ENCODE measurements around the gene AGBL5. TPM values are rescaled to one million over a fixed set of nuclear protein-coding genes. Genes with fewer than 3 reads are reported as not detected.

AGBL5 gene
- total RNA-seq, 1 donor from 2014 or later: 9.9 TPM

DNA sequence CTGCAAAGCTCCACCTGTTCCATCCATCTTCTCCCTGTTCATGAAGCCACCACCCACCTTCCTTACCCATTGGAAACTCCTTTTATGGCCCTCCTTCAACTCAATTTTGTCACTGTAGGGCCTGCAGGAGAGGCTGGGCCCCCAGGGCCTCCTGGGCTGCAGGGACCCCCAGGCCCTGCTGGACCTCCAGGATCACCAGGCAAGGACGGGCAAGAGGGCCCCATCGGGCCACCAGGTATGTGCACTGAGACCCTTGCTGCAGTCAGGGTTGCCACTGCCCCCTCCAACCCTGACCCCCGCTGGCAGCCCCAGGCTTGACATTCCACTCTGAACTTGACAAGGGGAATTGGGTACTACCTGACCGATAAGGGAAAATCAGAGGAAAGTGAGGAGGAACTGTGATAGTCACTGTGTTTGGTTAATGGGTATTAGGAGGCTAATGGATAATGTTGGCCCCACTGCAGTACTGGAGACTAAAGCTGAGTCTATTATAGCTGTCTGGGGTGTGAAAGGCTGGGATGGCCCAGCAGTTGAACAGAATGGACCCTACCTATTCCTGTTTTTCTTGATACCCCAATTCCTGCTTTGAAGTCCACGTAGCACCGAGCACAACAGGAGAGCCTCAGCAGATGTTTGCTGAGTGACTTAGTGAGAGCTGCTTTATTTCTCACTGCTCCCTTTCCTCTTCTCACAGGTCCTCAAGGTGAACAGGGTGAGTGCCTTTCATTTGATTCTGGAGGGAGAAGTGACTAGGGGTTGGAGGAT is 33.0 kb downstream of the AGBL5 start:
- ATAC-seq (no peak), DNase-seq (ENCODE audit: missing footprints) (no peak)
- intact Hi-C loops (cut with DNase I): loop anchor here (5.0 kb wide), 1 partner anchor 52 kb away; the partner anchor contains the start of gene TMEM214

DNA sequence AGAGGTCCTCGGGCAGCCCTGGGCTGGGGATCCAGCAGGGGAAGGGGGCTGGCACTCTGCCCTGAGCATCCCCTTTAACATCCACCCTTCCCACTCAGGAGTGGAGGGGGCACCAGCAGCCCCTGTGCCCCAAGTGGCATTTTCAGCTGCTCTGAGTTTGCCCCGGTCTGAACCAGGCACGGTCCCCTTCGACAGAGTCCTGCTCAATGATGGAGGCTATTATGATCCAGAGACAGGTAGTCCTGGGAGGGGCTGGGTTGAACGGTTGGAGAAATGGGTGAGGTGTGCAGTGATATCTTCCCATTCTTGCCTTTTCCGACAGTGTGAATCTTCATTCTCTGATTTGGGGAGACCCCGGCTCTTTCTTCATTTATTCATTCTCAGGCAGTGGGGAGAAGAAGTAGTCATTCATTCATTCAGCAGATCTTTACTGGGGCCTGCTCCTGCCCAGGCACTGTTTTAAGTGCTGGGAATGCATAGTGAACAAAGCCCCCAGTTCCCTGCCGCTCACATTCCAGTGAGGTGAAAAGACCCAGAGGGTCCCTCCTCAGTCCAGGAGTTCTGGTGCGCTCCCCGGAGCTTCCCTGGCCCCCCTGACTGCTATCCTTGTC is 33.7 kb downstream of the AGBL5 start:
- DNase-seq (ENCODE audit: missing footprints) (no peak), ATAC-seq (no peak)
- intact Hi-C loops (cut with DNase I): loop anchor here (5.0 kb wide), 1 partner anchor 53 kb away; the partner anchor contains the start of gene TMEM214

DNA sequence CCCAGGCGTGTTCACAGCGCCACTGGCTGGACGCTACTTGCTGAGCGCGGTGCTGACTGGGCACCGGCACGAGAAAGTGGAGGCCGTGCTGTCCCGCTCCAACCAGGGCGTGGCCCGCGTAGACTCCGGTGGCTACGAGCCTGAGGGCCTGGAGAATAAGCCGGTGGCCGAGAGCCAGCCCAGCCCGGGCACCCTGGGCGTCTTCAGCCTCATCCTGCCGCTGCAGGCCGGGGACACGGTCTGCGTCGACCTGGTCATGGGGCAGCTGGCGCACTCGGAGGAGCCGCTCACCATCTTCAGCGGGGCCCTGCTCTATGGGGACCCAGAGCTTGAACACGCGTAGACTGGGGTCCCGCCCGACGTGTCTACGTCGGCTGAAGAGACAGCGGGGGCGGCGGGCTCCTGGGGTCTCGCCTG is 34.2 kb downstream of the AGBL5 start:
- DNase-seq (ENCODE audit: missing footprints) (peak; percentile 92), ATAC-seq (peak; percentile 62)
- intact Hi-C loops (cut with DNase I): loop anchor here (1.0 to 5.0 kb wide), 3 partner anchors 34 to 125 kb away; partner anchors contain the start of genes AGBL5 and TMEM214

DNA sequence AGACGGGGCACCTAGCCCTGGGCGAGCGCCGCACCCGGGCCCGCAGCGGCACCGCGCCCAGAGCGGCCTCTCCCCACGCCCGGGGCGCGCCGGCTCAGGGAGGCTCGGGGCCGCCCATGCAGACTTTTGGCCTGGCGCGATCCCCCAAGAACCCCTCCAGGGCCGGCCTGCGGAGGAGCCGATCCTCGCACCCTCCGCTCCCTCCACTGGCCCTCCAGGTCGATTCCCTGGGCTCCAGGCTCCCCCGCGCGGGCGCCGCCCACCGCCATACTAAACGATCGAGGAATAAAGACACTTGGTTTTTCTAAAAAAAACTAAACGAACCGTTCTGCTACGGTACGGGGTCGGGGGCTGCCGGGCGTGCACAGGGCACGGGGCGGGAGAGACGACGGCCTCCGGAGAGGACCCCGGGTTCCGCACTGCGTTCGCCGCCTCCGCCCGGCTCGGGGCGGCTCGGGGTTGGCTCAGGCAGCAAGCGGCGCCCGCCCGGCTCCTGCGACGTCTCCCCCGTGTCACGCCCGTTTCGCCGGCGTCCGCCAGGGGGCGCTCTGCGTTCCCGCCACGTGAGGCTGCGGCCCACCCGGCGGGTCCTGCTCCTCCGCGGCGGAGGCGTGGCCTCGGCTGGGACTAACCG is 34.7 kb downstream of the AGBL5 start:
- DNase-seq (ENCODE audit: missing footprints) (peak; percentile 98), ATAC-seq (peak; percentile 93)
- intact Hi-C loops (cut with DNase I): loop anchor here (1.0 to 5.0 kb wide), 3 partner anchors 35 to 125 kb away; partner anchors contain the start of genes AGBL5 and TMEM214

DNA sequence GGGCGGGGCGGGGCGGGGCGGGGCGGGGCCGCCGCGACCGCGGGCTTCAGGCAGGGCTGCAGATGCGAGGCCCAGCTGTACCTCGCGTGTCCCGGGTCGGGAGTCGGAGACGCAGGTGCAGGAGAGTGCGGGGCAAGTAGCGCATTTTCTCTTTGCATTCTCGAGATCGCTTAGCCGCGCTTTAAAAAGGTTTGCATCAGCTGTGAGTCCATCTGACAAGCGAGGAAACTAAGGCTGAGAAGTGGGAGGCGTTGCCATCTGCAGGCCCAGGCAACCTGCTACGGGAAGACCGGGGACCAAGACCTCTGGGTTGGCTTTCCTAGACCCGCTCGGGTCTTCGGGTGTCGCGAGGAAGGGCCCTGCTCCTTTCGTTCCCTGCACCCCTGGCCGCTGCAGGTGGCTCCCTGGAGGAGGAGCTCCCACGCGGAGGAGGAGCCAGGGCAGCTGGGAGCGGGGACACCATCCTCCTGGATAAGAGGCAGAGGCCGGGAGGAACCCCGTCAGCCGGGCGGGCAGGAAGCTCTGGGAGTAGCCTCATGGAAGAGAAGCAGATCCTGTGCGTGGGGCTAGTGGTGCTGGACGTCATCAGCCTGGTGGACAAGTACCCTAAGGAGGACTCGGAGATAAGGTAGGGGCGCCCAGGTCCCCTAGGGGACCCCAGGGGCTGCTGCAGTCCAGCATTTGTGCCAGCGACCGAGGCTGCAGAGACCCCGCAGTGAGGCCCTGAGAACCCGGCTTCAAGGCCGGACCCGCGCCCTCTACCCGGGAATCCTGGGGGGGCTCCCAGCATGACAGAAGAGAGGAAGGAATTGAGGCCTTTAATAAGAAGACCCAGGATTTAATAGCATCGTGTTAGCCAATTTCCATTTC is 35.5 kb downstream of the AGBL5 start, which contains the start of gene KHK:
KHK (plus strand) TSS at position 49 of the 870 bp plus-strand sequence; CDS start at position 537, 488 bp downstream.
- DNase-seq (ENCODE audit: missing footprints) (no peak), ATAC-seq (no peak)
- intact Hi-C loops (cut with DNase I): loop anchor here (1.0 to 5.0 kb wide), 3 partner anchors 36 to 126 kb away; partner anchors contain the start of genes AGBL5 and TMEM214

DNA sequence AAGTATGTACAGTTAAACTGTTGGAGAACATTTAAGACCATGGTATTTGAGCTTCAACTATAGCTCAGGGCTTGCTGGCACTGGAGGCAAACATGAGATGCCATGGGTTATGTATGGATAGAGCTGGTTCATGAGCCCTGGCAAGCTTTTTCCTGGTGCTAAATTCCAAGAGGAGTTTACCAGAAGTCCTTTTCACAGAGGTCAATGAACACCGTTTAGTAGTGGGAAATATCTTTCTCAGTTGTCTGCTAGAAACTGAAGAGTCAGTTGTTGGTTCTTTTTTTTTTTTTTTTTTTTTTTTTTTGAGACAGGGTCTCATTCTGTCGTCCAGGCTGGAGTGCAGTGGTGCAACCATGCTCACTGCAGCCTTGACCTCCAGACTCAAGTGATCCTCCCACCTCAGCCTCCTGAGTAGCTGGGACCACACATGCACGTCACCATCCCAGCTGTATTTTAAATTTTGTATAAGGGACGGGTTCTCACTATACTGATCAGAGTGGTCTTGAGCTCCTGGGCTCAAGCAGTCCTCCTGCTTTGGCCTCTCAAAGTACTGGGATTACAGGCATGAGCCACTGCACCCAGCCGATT is 36.4 kb downstream of the AGBL5 start:
- intact Hi-C loops (cut with DNase I): loop anchor here (2.0 to 5.0 kb wide), 2 partner anchors 56 to 127 kb away; partner anchors contain the start of gene TMEM214
- ATAC-seq (no peak), DNase-seq (ENCODE audit: missing footprints) (no peak)

DNA sequence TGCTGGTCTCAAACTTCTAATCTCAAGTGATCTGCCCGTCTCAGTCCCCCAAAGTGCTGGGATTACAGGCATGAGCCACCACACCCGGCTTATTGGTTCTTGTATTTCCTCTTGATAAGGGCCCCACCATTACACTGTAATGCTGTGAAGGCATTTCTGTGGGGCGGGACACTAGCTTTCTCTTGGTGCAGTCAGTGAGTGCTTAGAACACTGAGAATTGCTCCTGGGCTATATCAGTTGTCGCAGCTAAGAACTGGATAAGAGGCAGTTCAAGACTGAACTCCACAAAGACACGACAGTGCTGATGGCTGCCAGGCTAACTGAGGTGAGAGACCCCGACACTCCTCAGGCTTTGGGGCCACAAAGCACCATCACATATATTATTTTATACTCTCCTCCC is 37.2 kb downstream of the AGBL5 start:
- DNase-seq (ENCODE audit: missing footprints) (no peak), ATAC-seq (no peak)
- intact Hi-C loops (cut with DNase I): loop anchor here (5.0 kb wide), 1 partner anchor 56 kb away; the partner anchor contains the start of gene TMEM214

DNA sequence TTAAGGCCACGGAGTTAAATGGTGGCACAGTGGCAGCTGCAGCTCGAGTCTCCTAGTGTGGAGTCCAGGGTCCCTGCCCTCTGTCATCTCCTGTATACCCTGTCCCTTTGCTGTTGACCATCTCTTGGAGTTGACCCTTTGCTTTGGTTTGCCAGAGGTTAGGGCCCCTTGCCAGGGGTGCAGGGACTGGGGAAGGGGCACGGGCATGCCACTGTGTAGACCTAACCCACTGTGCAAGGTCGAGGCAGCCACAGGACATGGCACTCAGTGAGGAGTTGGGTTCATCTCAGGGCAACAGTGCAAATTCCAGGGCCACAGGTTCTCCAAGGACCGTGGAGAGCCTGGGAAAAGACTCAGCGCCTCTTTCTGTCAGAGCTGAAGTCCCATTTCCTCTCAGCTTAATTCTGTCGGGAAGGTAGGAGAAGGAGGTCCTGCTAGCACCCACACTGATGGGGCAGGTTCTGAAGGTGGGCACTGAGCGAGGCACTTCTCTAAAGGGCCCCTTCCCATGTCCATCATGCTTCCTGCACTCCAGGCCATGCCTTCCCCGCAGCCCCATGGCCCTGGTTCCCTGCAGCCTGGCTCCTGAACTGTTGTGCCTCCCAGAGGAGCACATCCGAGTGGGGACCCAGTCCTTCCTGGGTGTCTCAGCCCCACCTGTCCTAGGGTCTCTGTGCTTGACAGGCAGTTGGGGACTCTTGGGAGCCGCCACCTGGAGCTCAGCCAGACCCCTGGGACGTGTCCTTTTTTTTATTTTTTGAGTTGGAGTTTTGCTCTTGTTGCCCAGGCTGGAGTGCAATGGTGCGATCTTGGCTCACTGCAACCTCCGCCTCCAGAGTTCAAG is 37.9 kb downstream of the AGBL5 start:
- no peak for ATAC-seq
- peak; percentile 5 for DNase-seq (ENCODE audit: missing footprints)
- intact Hi-C loops (cut with DNase I): loop anchor here (5.0 kb wide), 1 partner anchor 57 kb away; the partner anchor contains the start of gene TMEM214

DNA sequence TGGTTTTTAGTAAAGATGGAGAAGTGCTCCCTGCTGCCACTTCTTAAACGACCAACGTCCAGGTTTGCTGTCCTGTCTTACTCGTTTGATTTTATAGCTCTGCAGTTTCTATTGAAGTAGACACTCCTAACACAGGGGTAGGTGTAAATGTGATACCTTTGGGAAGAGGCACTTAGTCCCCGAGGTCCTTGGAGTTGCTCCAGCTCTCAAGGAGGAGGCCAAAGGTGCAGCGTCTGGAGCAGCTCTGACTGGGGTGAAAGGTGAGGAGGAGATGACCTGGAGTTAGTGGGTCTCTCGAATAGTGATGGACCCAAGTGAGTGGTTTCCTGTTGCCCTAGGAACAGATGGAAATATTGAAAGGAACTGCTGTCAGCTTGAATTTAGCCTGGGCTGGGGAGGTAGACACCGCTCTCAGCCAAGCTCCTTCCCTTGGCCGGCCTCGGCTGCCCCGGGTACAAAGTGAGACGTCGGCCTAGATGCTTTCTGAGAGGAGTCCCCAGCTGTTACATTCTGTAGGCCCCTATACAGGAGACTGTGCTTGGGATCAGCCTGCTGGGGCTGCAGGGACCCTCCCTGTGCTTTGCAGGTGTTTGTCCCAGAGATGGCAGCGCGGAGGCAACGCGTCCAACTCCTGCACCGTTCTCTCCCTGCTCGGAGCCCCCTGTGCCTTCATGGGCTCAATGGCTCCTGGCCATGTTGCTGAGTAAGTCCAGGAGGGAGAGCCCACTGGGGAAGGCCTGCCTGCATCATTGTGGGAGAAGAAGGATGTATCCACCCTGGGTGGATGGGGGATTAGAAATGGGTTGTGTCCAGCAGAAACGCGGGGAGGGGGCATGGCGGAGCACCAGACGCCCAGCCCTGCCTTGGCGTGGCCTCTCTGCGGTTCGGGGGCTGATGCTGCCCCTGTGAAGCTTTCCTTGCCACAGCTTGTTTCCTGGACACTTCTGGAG is 40.6 kb downstream of the AGBL5 start:
- DNase-seq (ENCODE audit: missing footprints) (peak; percentile 34), ATAC-seq (no peak)
- intact Hi-C loops (cut with DNase I): no loop called here

DNA sequence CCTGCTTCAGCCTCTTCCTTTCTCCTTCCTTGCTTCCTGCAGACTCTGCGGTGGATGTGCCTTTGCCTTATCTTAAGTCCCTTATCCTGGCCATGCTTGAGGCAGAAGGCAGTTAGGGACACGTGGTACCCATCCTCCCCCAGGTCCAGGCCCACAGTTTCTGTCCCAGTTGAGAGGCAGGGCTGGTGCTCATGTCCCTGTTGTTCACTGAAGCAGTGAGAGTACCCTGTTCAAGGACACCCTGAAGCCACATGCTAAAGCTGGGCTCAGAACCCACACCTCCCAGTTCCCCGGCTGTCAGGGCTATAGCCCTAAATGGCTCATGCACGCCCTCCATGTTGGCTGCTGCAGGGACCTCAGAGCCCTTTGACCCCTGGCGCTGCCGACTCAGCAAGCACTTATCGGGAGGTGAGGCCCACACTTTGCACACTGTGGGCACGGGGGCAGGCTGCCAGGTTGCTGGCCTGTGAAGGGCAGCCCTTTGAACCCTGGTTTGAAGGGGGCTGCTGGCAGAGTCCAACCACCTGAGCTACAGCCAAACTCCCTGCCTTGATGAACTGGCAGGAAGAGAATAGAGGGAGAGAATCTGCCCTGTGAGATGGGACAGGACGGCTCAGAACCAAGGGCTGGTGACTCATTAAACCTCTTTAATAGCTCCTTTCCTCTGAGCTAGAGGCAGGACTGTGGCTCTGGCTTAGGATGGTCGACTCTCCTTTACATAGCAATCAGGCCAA is 41.4 kb downstream of the AGBL5 start:
- intact Hi-C loops (cut with DNase I): no loop called here
- ATAC-seq (no peak), DNase-seq (ENCODE audit: missing footprints) (peak; percentile 49)

DNA sequence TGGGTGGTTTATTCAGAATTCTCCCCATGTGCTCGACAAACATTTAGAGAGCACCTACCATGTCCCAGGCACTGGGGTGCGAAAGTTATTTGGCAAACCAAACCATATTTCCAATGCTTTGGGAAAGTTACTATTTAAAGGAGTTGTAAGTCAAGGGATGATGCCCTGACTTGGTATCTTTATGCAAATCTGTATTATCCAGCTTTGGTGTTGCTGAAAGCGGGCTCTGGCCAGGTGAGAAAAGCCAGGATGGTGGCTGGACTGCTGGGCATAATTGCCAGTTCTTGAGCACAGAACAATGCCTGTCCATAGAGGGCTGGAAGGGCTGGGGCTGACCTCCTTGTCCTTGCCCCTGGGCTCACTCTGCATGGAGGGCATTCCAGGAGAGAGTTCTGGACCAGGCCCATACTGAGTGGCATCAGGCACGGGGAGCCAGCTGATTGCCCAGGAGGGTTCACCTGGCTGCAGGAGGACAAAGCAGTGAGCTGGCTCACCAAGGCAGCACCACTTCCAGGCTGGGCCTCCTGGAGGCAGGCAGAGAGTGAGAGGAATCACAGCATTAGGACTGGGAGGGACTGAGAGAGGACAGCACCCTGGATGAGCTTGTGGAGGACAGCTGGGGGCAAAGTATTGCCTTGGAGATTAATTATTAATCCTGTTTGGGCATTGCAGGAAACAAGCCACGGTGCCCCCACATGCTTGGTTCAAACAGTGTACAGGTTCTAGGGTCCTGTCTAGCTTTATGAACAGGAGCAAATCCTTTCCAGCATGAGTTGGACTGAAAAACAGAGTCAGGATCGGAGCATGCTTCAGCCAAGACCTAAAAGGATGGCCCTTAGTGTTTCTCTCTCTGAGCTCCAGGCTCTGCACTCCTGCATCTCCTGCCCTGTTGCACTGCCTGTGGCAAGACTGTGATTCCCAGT is 42.2 kb downstream of the AGBL5 start:
- intact Hi-C loops (cut with DNase I): no loop called here
- DNase-seq (ENCODE audit: missing footprints) (peak; percentile 70), ATAC-seq (no peak)

DNA sequence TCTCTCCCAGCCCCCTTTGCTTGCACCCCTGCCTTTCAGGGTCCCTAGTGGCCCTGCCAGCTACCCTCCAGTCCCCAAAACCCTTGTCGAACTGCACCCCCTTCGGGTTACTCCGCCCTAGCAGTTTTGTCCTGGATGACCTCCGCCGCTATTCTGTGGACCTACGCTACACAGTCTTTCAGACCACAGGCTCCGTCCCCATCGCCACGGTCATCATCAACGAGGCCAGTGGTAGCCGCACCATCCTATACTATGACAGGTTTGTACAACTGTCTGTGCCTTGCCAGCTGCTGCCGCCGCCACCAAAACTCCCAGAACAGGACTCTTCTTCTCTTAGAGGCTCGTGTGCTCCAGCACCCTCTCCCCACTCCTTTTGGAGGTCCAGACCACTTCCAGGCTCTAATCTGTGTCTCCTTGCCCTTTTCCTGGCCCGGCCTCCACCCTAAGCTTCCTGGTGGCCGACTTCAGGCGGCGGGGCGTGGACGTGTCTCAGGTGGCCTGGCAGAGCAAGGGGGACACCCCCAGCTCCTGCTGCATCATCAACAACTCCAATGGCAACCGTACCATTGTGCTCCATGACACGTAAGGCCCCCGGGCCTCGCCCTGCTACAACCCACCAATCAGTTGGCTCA is 43.0 kb downstream of the AGBL5 start:
- intact Hi-C loops (cut with DNase I): no loop called here
- peak; percentile 59 for DNase-seq (ENCODE audit: missing footprints)
- ATAC-seq: no peak

DNA sequence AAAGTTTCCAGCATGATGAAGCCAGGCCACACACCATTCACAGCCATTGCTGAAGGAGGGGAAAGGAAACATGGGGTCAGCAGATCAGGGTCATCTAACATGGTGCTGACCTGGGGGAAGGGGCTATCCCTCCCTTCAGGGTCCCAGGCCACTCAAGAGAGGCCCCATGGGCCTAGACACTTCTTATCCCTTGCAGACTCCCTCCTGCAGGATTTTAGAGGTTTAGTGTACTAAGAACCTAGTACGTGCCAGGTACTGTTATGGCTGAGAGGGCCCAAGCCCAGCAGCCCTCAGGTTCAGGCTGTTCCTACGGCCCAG is 43.9 kb downstream of the AGBL5 start:
- no peak for DNase-seq (ENCODE audit: missing footprints)
- no peak for ATAC-seq
- intact Hi-C loops (cut with DNase I): loop anchor here (5.0 kb wide), 2 partner anchors 187 to 207 kb away; partner anchors contain the start of gene TRIM54
